CD4-positive, alpha-beta T cell treated with Interleukin-4 for 1 hour (primary cell): Measurements from ENCODE around the gene GLIPR1L2.
"Not testable (repeated sequence)": the region's sequence is repeated elsewhere in the genome, so short reads cannot be mapped to it uniquely, and the experiment has no call there.

Experiments used
- DNase-seq, 2 donors: peaks; one replicate each; pipeline ENCODE4 v3.0.0-alpha.2; 2020 to 2022

Gene GLIPR1L2

DNA sequence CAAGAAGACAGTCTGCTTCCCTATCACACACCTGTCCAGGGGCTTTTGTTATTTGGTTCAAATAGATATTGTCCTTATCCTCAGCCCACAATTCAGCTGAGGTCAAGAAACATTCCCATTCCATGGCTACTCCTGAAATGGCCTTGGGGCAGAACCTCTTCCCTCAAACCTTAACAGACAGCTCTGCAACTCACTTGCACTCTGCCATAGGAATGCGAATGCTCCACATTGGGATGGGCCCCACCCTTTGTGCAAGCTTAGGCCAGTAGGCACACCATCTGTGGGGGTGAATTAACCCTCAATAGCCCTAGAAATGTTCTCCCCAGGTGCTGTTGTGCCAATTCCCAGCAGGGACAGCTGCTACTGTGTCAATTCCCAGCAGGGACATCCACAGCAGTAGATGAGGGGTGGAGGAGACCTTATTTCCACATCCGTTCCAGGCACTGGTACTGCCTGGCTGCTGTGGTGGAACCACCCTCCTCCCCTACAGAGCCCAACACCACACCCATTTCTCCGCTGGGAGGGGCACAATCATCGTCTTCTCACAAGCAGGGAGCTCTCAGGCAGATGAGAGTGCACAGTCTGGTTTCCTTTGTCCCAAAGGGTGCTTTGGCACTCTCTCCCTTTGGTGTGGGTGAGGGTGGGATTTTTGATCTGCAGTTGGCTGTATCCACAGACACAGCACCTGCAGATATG is 47.3 kb downstream of the GLIPR1L2 start:
- DNase-seq, result peak in 1 of 2 donors; percentile 18

DNA sequence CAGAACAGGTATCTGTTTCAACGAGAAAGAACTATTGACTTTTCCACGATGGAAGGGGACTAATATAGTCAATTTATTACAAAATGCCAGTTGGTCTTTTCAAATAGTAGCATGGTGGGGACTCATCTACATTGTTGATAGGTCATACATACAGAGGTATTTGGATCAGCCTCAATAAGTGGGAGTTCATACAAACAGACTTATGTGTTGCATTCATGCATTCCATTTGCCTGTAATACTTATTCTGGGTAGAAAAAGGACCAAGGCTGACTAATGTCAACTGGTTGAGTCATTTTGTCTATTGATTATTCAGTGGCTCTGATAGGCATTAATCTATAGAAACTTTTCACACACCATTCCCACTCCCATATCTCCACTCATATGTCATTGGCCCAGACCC is 48.2 kb downstream of the GLIPR1L2 start:
- DNase-seq, result no peak

- DNase-seq, result no peak
Observed at GRCh38 chr12:75439930-75440329, 49.0 kb downstream of the GLIPR1L2 start.

DNA sequence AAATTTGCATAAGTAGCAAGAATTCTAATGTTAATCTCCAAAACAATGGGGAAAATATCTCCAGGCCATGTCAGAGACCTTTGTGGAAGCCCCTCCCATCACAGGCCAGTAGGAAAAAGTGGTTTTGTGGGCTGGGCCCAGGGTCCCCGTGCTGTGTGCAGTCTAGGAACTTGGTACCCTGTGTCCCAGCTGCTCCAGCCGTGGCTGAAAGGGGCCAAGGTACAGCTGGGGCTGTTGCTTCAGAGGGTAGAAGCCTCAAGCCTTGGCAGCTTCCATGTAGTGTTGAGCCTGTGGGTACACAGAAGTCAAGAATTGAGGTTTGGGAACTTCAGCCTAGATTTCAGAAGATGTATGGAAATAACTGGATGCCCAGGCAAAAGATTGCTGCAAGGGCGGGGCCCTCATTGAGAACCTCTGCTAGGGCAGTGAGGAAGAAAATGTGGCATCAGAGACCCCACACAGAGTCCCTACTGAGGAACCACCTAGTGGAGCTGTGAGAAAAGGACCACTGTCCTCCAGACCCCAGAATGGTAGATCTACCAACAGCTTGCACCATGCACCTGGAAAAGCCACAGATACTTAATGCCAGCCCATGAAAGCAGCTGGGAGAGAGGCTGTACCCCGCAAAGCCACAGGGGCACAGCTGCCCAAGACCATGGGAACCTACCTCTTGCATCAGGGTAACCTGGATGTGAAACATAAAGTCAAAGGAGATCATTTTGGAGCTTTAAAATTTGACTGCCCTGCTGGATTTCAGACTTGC is 51.0 kb downstream of the GLIPR1L2 start:
- not testable (repeated sequence) for DNase-seq

DNA sequence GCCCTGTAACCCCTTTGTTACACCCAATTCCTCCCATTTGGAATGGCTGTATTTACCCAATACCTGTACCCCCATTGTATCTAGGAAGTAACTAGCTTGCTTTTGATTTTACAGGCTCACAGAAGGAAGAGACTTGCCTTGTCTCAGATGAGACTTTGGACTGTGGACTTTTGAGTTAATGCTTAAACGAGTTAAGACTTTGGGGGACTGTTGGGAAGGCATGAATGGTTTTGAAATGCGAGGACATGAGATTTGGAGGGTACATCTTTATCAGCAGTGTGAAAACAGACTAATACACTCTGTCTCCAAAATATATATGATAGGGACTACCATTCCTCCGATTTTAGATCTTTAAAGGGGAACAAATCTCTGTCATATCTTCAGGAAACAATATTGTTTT is 51.6 kb downstream of the GLIPR1L2 start:
- not testable (repeated sequence) for DNase-seq

DNA sequence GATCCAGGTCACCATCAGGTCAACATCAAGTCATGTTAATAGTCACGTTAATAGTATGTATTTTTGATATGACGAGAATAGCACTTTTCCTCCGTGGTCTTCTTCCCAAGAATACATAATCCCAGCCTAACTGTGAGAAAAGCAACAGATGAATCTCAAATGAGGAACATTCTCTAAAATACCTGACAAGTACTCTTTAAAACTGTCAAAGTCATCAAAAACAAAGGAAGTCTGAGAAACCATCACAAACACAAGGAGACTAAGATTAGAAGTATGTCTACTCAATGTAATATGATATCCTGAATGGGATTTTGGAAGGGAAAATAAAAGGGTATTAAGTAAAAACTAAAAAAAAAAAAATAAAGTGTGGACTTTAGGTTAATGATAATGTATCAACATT is 52.8 kb downstream of the GLIPR1L2 start:
- no peak for DNase-seq

GRCh38 chr12:75444429-75445136 is 53.7 kb downstream of the GLIPR1L2 start:
- DNase-seq, result no peak

DNA sequence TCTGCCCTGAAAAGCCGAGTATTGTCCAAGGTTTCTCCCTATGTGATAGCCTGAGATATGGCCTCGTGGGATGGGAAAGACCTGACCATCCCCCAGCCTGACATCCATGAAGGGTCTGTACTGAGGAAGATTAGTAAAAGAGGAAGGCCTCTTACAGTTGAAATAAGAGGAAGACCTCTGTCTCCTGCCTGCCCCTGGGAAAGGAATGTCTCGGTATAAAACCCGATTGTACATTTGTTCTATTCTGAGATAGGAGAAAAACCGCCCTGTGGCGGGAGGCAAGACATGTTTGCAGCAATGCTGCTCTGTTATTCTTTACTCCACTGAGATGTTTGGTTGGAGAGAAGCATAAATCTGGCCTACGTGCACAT is 54.2 kb downstream of the GLIPR1L2 start:
- not testable (repeated sequence) for DNase-seq

GRCh38 chr12:75446857-75447256 is 56.0 kb downstream of the GLIPR1L2 start:
- DNase-seq, result no peak

DNA sequence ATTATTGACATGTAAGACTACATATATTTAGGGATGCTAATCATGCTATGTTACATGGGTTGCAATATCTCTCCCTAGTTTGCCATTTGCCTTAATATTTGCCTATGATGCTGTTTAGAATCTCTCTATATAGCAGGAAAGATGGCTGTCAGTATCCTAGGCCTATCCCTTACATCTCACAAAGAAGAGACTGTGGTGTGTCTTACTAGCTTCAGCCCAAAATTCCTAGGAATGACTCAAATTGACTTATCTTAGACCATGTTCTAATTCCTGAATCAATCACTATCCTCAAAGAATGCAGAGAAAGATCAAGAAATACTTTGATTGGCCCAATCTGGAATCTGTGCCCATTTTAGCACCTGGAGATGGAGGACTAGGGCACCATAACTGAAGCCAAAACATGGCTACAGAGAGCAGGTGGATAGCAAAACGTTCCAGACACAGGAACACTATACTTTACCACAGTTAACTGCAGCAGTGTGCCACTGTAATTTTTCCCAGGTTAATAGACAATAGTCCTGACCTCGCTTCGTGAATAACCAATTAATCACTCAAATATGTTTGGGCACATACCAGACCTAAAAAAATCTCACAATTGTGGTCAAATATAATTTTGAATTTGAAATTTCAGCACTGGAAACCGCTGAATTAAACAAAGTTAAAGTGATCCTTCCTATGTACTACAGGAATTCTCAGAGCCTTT is 57.0 kb downstream of the GLIPR1L2 start:
- DNase-seq, result no peak

GRCh38 chr12:75452675-75453330 is 61.9 kb downstream of the GLIPR1L2 start:
- DNase-seq, result no peak

DNA sequence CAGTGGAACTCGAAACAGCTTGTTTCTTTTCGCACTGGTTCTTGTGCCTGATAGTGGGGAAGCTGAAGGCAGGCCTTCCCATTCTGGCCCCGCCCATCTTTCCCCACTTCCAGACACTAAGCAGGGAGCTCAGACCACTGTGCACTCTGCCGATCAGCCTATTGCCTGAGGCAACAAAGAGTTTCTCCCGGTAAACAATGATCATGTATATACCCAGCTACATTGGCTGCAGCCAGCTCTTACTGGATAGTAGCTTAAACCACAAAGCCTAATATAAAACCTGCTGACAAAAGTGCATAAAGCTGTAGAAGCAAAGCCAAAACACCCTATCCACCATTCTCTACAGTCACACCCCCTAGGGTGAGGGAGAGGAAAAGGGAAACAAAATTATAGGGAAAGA is 65.0 kb downstream of the GLIPR1L2 start:
- DNase-seq, result no peak

GRCh38 chr12:75457191-75457590 is 66.3 kb downstream of the GLIPR1L2 start:
- peak in 1 of 2 donors; percentile 46 for DNase-seq

DNA sequence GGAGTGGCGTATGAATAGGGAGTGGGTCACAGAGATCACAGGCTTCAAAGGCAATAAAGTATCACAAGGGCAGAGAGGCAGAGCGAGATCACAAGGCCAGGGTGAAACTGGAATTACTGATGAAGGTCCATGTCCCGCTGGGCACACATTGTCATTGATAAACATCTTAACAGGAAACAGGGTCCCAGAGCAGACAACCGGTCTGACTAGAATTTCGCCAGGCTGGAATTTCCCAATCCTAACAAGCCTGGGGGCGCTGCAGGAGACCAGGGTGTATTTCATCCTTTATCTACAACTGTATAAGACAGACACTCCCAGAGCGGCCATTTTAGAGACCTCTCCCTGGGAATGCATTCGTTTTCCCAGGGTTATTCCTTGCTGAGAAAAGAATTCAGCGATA is 67.0 kb downstream of the GLIPR1L2 start:
- not testable (repeated sequence) for DNase-seq

DNA sequence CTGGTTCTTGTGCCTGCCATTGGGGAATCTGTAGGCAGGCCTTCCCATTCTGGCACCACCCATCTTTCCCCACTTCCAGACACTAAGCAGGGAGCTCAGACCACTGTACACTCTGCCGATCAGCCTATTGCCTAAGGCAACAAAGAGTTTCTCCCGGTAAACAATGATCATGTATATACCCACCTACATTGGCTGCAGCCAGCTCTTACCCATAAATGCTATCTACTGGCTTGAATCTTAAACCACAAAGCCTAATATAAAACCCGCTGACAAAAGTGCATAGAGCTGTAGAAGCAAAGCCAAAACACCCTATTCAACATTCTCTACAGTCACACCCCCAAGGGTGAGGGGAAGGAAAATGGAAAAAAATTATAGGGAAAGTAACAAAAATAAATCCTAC is 68.9 kb downstream of the GLIPR1L2 start:
- DNase-seq, result no peak

DNA sequence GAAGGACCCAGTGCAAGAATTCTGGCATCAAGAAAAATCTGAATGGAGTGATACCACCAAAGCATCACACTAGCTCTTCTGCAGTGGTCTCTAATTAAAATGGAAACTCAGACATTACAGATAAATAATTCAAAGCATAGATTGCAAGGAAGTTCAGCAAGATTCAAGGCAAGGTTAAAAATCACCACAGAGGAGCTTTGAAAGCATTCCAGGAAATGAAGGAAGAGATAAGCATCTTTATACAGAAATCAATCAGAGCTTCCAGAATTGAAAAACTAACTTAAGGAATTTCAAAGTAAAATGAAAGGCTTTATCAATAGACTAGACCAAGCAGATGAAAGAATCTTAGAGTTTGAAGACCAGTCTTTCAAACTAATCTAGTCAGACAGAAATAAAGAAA is 69.3 kb downstream of the GLIPR1L2 start:
- DNase-seq, result no peak

- DNase-seq, result no peak
Observed at GRCh38 chr12:75471902-75472890, 81.3 kb downstream of the GLIPR1L2 start.

DNA sequence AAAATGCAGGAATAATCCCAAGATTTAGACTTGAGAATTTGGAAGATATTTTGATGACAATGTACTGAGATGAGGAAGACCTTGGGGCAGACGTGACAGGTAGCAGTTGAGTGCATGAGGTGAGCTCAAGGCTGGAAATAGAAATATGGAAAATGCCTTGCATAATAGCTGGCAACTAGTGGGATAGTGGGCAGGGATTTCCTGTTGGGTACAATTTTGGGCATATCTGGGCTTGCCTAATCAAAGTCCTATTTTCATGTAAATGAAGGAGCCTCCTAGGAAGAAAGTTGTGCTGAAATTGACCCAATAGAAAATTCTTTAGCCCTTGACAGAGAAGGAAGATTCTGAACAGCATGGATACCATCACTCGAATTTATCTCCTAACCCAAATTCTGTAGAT is 83.2 kb downstream of the GLIPR1L2 start:
- no peak for DNase-seq

GRCh38 chr12:75476071-75476470 is 85.2 kb downstream of the GLIPR1L2 start:
- no peak for DNase-seq

- no peak for DNase-seq
Observed at GRCh38 chr12:75477137-75477536, 86.2 kb downstream of the GLIPR1L2 start.

- peak; percentile 65 to 79 for DNase-seq
Observed at GRCh38 chr12:75478116-75478794, 87.4 kb downstream of the GLIPR1L2 start.
